HG03060 (cell line): ENCODE measurements around the gene ACACA.

Source experiments
- ATAC-seq: cut with Tn5 transposase; IDR thresholded peaks from one replicate; pipeline ENCODE4 v1.9.1; 2021; ENCODE audit warnings: low read depth, moderate number of reproducible peaks; ENCODE audit not compliant: unreplicated experiment

The ACACA gene

GRCh38 chr17:37246085-37246484, 160.6 kb downstream of the ACACA start:
- ATAC-seq: no peak

- ATAC-seq: no peak
Observed at GRCh38 chr17:37240381-37240780, 166.3 kb downstream of the ACACA start.

GRCh38 chr17:37239690-37240334, 166.8 kb downstream of the ACACA start:
- no peak for ATAC-seq

GRCh38 chr17:37234106-37234505, 172.5 kb downstream of the ACACA start:
- no peak for ATAC-seq

- no peak for ATAC-seq
Observed at GRCh38 chr17:37233036-37233435, 173.6 kb downstream of the ACACA start.

GRCh38 chr17:37231887-37232286, 174.7 kb downstream of the ACACA start:
- ATAC-seq: no peak

- no peak for ATAC-seq
Observed at GRCh38 chr17:37230633-37231032, 176.0 kb downstream of the ACACA start.

- ATAC-seq: no peak
Observed at GRCh38 chr17:37225465-37225864, 181.2 kb downstream of the ACACA start.

GRCh38 chr17:37221865-37222264, 184.8 kb downstream of the ACACA start:
- ATAC-seq: no peak

GRCh38 chr17:37220607-37220953, 186.1 kb downstream of the ACACA start:
- ATAC-seq: no peak

GRCh38 chr17:37219876-37220606, 186.6 kb downstream of the ACACA start:
- no peak for ATAC-seq

GRCh38 chr17:37218849-37219248, 187.8 kb downstream of the ACACA start:
- ATAC-seq: no peak

GRCh38 chr17:37214416-37214815, 192.2 kb downstream of the ACACA start:
- no peak for ATAC-seq

GRCh38 chr17:37213927-37214326, 192.7 kb downstream of the ACACA start:
- no peak for ATAC-seq

- no peak for ATAC-seq
Observed at GRCh38 chr17:37212179-37212578, 194.5 kb downstream of the ACACA start.

GRCh38 chr17:37211136-37211535, 195.5 kb downstream of the ACACA start:
- no peak for ATAC-seq

- ATAC-seq: no peak
Observed at GRCh38 chr17:37207103-37207502, 199.5 kb downstream of the ACACA start.

GRCh38 chr17:37206299-37206698, 200.3 kb downstream of the ACACA start:
- ATAC-seq: no peak

- ATAC-seq: no peak
Observed at GRCh38 chr17:37200497-37200896, 206.1 kb downstream of the ACACA start.

GRCh38 chr17:37197336-37197735, 209.3 kb downstream of the ACACA start:
- no peak for ATAC-seq

- no peak for ATAC-seq
Observed at GRCh38 chr17:37194208-37194607, 212.4 kb downstream of the ACACA start.

GRCh38 chr17:37191219-37191618, 215.4 kb downstream of the ACACA start:
- no peak for ATAC-seq
